SK-N-SH (cell line): Measurements from ENCODE around the gene PSMD2. TPM values are rescaled to one million over a fixed set of nuclear protein-coding genes. Genes with fewer than 3 reads are reported as not detected.

Experiments
- CTCF ChIA-PET: fragments of 300-600, 350-600 bp; formaldehyde crosslinking; extraction: SDS; loops from one replicate; lab custom pipeline; 2021; lab: Yijun Ruan, JAX
- POLR2A ChIA-PET: fragments of 350-600 bp; sonication (Branson Sonifier 250); formaldehyde crosslinking; extraction: SDS; loops from one replicate; lab custom pipeline; 2020; ENCODE audit warnings: antibody characterized with exemption, inconsistent platforms; lab: Yijun Ruan, JAX
- DNase-seq: peaks from one replicate; pipeline ENCODE4 v3.0.0; 2012
- H2AFZ ChIP-seq: fragments of 200-600 bp; sonication (generic); 2 replicates; pipeline ENCODE4 v1.8.1; 2016; ENCODE audit warnings: antibody characterized with exemption, mild to moderate bottlenecking, low read depth
- H3F3A ChIP-seq: fragments of 200-600 bp; sonication (generic); replicated peaks from 2 replicates; pipeline ENCODE3; 2016; ENCODE audit warnings: antibody characterized with exemption, mild to moderate bottlenecking; ENCODE audit not compliant: insufficient read depth
- H3K27ac ChIP-seq, 2 experiments: fragments of 200-500 bp in 1 of 2; fragments of 200-600 bp in 1 of 2; sonication (Bioruptor generic) in 1 of 2; sonication (generic), shearing (Covaris generic) in 1 of 2; 2 replicates each; pipeline versions ENCODE4 v1.5.1 to v1.6.1; 2014 to 2016; ENCODE audit warnings: low read depth in 2 of 2, inconsistent platforms in 1 of 2, low read length in 1 of 2, mild to moderate bottlenecking in 1 of 2, mixed read lengths in 1 of 2
- H3K27me3 ChIP-seq: fragments of 200-600 bp; sonication (generic), shearing (Covaris generic); 2 replicates; pipeline ENCODE4 v1.6.1; 2016; ENCODE audit warnings: mixed run types; ENCODE audit not compliant: insufficient read depth
- H3K36me3 ChIP-seq, 2 experiments: fragments of 200-500 bp in 1 of 2; fragments of 200-600 bp in 1 of 2; sonication (Bioruptor generic) in 1 of 2; sonication (generic) in 1 of 2; replicated peaks in 1 of 2; 2 replicates each; pipeline versions ENCODE3 to v1.5.1; 2014 to 2016; ENCODE audit warnings: low read length in 1 of 2, mild to moderate bottlenecking in 1 of 2; ENCODE audit not compliant: insufficient read depth in 2 of 2, control insufficient read depth in 1 of 2
- H3K4me1 ChIP-seq, 2 experiments: fragments of 200-500 bp in 1 of 2; fragments of 200-600 bp in 1 of 2; sonication (Bioruptor generic) in 1 of 2; sonication (generic), shearing (Covaris generic) in 1 of 2; 2 replicates each; pipeline versions ENCODE4 v1.5.1 to v1.6.1; 2014 to 2016; ENCODE audit warnings: low read depth in 1 of 2, low read length in 1 of 2, mixed run types in 1 of 2; ENCODE audit not compliant: insufficient read depth in 2 of 2, control insufficient read depth in 1 of 2
- H3K4me2 ChIP-seq: fragments of 200-600 bp; sonication (generic), shearing (Covaris generic); 2 replicates; pipeline ENCODE4 v1.6.1; 2017; ENCODE audit warnings: mixed run types
- H3K4me3 ChIP-seq, 2 experiments: fragments of 200-500 bp in 1 of 2; fragments of 200-600 bp in 1 of 2; sonication (Bioruptor generic) in 1 of 2; sonication (generic), shearing (Covaris generic) in 1 of 2; 2 replicates each; pipeline versions ENCODE4 v1.5.1 to v1.8.1; 2014 to 2016; ENCODE audit warnings: low read depth in 2 of 2, inconsistent platforms in 1 of 2, low read length in 1 of 2, mild to moderate bottlenecking in 1 of 2, mixed read lengths in 1 of 2, moderate library complexity in 1 of 2
- H3K79me2 ChIP-seq: fragments of 200-600 bp; sonication (generic); 2 replicates; pipeline ENCODE4 v1.8.1; 2017; ENCODE audit warnings: mild to moderate bottlenecking; ENCODE audit not compliant: insufficient read depth
- H3K9ac ChIP-seq: fragments of 200-600 bp; sonication (generic); 2 replicates; pipeline ENCODE4 v1.6.1; 2017; ENCODE audit warnings: mixed run types
- H3K9me2 ChIP-seq: fragments of 200-600 bp; sonication (generic); 2 replicates; pipeline ENCODE4 v1.6.1; 2017; ENCODE audit warnings: mixed run types
- H3K9me3 ChIP-seq: fragments of 200-600 bp; sonication (generic); 2 replicates; pipeline ENCODE4 v1.6.1; 2017; ENCODE audit warnings: mixed run types, mild to moderate bottlenecking, moderate library complexity
- H4K20me1 ChIP-seq: fragments of 200-600 bp; sonication (generic); 2 replicates; pipeline ENCODE4 v1.6.1; 2017; ENCODE audit warnings: mild to moderate bottlenecking, mixed run types; ENCODE audit not compliant: insufficient read depth
- EP300 ChIP-seq, 2 experiments: IDR thresholded peaks; 2 replicates each; pipeline versions ENCODE4 v1.4.0 to v1.6.1; 2012; ENCODE audit warnings: borderline replicate concordance in 1 of 2, low read depth in 1 of 2, low read length in 1 of 2
- FOSL2 ChIP-seq: IDR thresholded peaks from 2 replicates; pipeline ENCODE4 v1.4.0; 2012; ENCODE audit warnings: low read depth, mild to moderate bottlenecking, moderate library complexity, borderline replicate concordance
- FOXM1 ChIP-seq: IDR thresholded peaks from 2 replicates; pipeline ENCODE4 v1.4.0; 2012; ENCODE audit warnings: low read depth, mild to moderate bottlenecking
- GABPA ChIP-seq: IDR thresholded peaks from 2 replicates; pipeline ENCODE4 v1.4.0; 2012; ENCODE audit warnings: low read depth, mild to moderate bottlenecking
- IRF3 ChIP-seq: fragments of 150-350 bp; IDR thresholded peaks from 2 replicates; pipeline ENCODE4 v1.6.1; 2016; ENCODE audit warnings: mild to moderate bottlenecking, low read depth, low read length
- MEF2A ChIP-seq: IDR thresholded peaks from 2 replicates; pipeline ENCODE4 v1.4.0; 2012; ENCODE audit warnings: low read depth, borderline replicate concordance
- PBX3 ChIP-seq: IDR thresholded peaks from 2 replicates; pipeline ENCODE4; 2012
- POLR2AphosphoS5 ChIP-seq: IDR thresholded peaks from 2 replicates; pipeline ENCODE4 v1.6.1; 2012; ENCODE audit warnings: low read depth, low read length
- RCOR1 ChIP-seq: fragments of 150-350 bp; IDR thresholded peaks from 2 replicates; pipeline ENCODE4 v1.6.1; 2017; ENCODE audit warnings: antibody characterized with exemption, low read length
- REST ChIP-seq: IDR thresholded peaks from 2 replicates; pipeline ENCODE4 v1.6.1; 2012; ENCODE audit warnings: mild to moderate bottlenecking, low read depth, low read length, moderate library complexity
- SIN3A ChIP-seq: IDR thresholded peaks from 2 replicates; pipeline ENCODE4 v1.6.1; 2012; ENCODE audit warnings: low read depth, mild to moderate bottlenecking, low read length, moderate library complexity, borderline replicate concordance
- TEAD4 ChIP-seq: IDR thresholded peaks from 2 replicates; pipeline ENCODE4 v1.4.0; 2012; ENCODE audit warnings: mild to moderate bottlenecking, borderline replicate concordance; ENCODE audit not compliant: insufficient read depth
- USF1 ChIP-seq: IDR thresholded peaks from 2 replicates; pipeline ENCODE4 v1.4.0; 2012; ENCODE audit warnings: low read depth, borderline replicate concordance
- ZBTB33 ChIP-seq: IDR thresholded peaks from 2 replicates; pipeline ENCODE4 v1.4.0; 2012; ENCODE audit warnings: low read depth, borderline replicate concordance
- WGBS: methylation state at CpG from one replicate; pipeline ENCODE4 v1.1.6; 2017; ENCODE audit warnings: low lambda C conversion rate; 5-methylcytosine and 5-hydroxymethylcytosine counted together
- polyA plus RNA-seq, 3 experiments: library from polyadenylated mRNA; depleted of rRNA; stranded (reverse); fragments of >200 nt; gene quantifications; 2 replicates each; pipeline ENCODE4 v1.2.3, GENCODE V29; 2012

Gene PSMD2
- polyA plus RNA-seq, 1 of the 3 experiments (the other 2 are of a cell fraction) = 328 TPM

- TF ChIP-seq USF1 (no peak), PBX3 (no peak), RCOR1 (no peak), FOSL2 (no peak)
These were observed 17.8 kb downstream of the PSMD2 start (continued) for GRCh38 chr3:184316792-184317191.

GRCh38 chr3:184317201-184317600, 18.2 kb downstream of the PSMD2 start:
- peak overlapping the region in 1 of 2 experiments; percentile 70; a peak in 1 of 4 replicates for H3K4me3 ChIP-seq
- no peak overlapping the region for H2AFZ ChIP-seq
- POLR2A ChIA-PET = interaction anchor here (2.3 kb wide), 1 partner anchor 10 kb away, joined by 5 read pairs; no protein-coding TSS in a partner anchor
- peak overlapping the region in 1 of 2 experiments; percentile 89; a peak in 2 of 4 replicates for H3K27ac ChIP-seq
- H4K20me1 ChIP-seq = peaks cover 63% of the 10 kb centered on the region
- CTCF ChIA-PET = interaction anchor here (0.8 kb wide), 1 partner anchor 11 kb away, joined by 3 read pairs; no protein-coding TSS in a partner anchor
- H3F3A ChIP-seq = peaks cover 35% of the 10 kb centered on the region
- H3K79me2 ChIP-seq = peaks cover 74% of the 10 kb centered on the region
- peak overlapping the region; percentile 99 for H3K4me2 ChIP-seq
- H3K27me3 ChIP-seq = no peaks in the 10 kb centered on the region
- no peak overlapping the region for H3K9ac ChIP-seq
- peaks cover 31 to 33% of the 10 kb centered on the region in 2 experiments for H3K36me3 ChIP-seq
- H3K4me1 ChIP-seq = peaks cover 31 to 38% of the 10 kb centered on the region in 2 experiments; a peak in 3 of 4 replicates
- no peaks in the 10 kb centered on the region for H3K9me2 ChIP-seq
- DNase-seq = no peak
- H3K9me3 ChIP-seq = no peaks in the 10 kb centered on the region
- no peak for TF ChIP-seq GABPA
- no peak for TF ChIP-seq MEF2A
- no peak for TF ChIP-seq TEAD4
- TF ChIP-seq EP300 (IDR thresholded peaks at IDR 0.05; ENCODE audit: borderline replicate concordance in 1 of 2, low read depth in 1 of 2, low read length in 1 of 2) = no peak
- TF ChIP-seq POLR2AphosphoS5 = no peak
- no peak for TF ChIP-seq IRF3
- no peak for TF ChIP-seq FOXM1
- no peak for TF ChIP-seq REST
- no peak for TF ChIP-seq SIN3A
- TF ChIP-seq ZBTB33 = no peak
- 91% methylated on average over 5 of the region's 5 CpGs for WGBS
